ENCODE measurements around the gene IL13RA2.

The IL13RA2 gene

GRCh38 chrX:114985967-114986592, 31.3 kb downstream of the IL13RA2 start:
- no peak for DNase-seq

DNA sequence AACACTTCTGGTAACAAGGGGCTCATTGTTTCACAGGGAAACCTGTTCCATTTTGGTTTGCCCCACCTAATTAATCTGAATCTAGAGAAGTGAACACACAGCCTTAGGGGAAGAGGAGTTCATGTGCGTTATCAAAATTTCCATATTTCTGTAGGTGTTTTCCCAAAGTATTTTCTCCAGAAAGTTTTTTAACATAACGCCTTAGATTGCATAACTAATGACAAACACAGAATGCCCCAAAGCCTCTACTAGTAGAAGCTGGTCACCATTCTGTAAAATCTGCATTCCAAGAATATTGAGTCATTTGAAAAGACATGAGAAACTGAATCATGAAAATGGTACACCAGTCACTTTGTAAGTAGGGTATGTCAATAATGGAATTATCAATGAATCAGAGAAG, 41.1 kb downstream of the IL13RA2 start:
- DNase-seq: no peak

GRCh38 chrX:114973013-114973412, 44.4 kb downstream of the IL13RA2 start:
- no peak for DNase-seq

DNA sequence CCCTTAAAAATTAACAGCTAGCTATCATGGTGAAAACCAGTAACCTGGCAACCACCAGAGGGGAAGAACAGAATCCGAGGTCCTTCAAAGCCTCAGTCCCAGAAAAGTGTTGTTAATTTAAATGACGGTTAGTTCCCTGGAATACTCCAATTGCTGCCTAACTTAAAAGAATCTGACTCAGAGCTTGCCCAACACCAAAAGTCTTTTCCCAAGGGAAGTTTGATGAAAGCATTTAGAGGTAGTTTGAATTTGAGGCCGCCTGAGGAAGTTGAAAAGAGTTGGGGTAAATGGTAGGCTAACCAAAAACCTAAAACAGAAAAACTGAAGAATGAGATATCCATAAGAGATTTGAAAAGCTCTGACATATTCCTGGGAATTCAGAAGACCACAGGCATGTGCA, 46.6 kb downstream of the IL13RA2 start:
- DNase-seq: no peak

- no peak for DNase-seq
Measured at GRCh38 chrX:114964374-114964773, 53.0 kb downstream of the IL13RA2 start.

DNA sequence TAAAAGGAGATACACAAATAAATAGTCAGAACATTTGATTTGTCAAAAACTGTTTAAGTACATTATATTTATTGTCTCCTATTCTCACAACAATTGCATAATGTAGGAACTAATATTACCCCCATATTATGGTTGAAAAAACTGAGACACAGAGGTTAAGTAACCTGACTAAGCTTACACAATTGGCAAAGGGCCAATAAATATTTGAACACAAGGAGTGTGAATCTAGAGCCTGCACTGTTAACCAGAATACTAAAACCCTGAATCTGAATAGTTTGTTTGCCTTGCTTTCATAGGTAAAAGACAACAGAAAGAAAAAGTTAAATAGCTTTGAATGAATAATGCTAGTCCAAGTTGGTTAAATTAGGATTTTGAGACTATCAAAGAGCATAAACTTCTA, 55.2 kb downstream of the IL13RA2 start:
- DNase-seq: no peak

DNA sequence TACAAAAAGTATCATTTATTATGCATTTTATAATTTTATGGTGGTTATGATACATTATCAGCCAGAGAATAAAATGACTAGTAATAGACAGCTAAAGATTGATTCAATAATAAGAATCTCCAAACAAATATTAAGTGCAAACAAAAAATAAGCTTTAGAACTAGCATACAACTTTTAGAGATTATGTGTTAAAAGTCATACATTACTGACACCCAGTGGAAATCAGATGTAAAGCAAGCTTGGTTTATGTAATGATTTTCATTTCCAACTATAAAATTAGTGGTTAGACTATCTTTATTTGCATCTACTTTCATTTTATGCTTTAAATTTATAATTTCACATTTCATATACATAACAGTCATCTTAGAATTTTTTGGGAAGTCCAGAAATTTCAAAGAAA, 57.7 kb downstream of the IL13RA2 start:
- no peak for DNase-seq
